WI38 (cell line): ENCODE results near the gene FAM241A.
"Not testable (repeated sequence)": the region's sequence is repeated elsewhere in the genome, so short reads cannot be mapped to it uniquely, and the experiment has no call there.

ENCODE experiments used
- H3K4me3 ChIP-seq: 2 replicates; pipeline ENCODE4 v1.5.1; 2011; ENCODE audit warnings: low read depth, mild to moderate bottlenecking, control low read depth, low read length
- TF ChIP-seq, protein P1 (sequence below): IDR thresholded peaks from 2 replicates; pipeline ENCODE4 v1.5.1; 2012; ENCODE audit warnings: low read depth, mild to moderate bottlenecking, control low read depth, low read length

FAM241A gene

DNA sequence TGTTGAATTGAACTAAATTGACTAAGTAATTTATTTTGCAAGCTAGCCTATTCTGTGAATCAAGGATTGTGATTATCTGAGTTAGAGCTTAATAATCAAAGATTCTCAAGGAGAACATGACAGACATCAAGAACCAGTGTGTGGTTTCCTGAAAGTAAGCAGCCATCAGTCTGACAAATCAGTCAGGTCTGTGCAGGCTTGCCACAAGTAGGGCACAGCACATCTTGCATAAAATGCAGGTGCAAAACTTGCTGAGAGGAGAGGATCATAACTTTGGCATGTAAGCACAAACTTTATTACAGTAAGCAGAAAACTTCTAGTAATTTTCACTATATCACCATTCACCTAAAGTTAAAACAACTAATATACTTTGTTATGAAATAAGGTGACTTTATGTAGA is 22.5 kb downstream of the FAM241A start:
- TF ChIP-seq, protein P1, sequence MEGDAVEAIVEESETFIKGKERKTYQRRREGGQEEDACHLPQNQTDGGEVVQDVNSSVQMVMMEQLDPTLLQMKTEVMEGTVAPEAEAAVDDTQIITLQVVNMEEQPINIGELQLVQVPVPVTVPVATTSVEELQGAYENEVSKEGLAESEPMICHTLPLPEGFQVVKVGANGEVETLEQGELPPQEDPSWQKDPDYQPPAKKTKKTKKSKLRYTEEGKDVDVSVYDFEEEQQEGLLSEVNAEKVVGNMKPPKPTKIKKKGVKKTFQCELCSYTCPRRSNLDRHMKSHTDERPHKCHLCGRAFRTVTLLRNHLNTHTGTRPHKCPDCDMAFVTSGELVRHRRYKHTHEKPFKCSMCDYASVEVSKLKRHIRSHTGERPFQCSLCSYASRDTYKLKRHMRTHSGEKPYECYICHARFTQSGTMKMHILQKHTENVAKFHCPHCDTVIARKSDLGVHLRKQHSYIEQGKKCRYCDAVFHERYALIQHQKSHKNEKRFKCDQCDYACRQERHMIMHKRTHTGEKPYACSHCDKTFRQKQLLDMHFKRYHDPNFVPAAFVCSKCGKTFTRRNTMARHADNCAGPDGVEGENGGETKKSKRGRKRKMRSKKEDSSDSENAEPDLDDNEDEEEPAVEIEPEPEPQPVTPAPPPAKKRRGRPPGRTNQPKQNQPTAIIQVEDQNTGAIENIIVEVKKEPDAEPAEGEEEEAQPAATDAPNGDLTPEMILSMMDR: no peak
- H3K4me3 ChIP-seq: no peak overlapping the region

- H3K4me3 ChIP-seq: no peak overlapping the region
- TF ChIP-seq, protein P1: no peak
Measured at GRCh38 chr4:112168719-112169500, 23.7 kb downstream of the FAM241A start.

- TF ChIP-seq, protein P1: no peak
- H3K4me3 ChIP-seq: no peak overlapping the region
Measured at GRCh38 chr4:112170451-112170993, 25.3 kb downstream of the FAM241A start.

DNA sequence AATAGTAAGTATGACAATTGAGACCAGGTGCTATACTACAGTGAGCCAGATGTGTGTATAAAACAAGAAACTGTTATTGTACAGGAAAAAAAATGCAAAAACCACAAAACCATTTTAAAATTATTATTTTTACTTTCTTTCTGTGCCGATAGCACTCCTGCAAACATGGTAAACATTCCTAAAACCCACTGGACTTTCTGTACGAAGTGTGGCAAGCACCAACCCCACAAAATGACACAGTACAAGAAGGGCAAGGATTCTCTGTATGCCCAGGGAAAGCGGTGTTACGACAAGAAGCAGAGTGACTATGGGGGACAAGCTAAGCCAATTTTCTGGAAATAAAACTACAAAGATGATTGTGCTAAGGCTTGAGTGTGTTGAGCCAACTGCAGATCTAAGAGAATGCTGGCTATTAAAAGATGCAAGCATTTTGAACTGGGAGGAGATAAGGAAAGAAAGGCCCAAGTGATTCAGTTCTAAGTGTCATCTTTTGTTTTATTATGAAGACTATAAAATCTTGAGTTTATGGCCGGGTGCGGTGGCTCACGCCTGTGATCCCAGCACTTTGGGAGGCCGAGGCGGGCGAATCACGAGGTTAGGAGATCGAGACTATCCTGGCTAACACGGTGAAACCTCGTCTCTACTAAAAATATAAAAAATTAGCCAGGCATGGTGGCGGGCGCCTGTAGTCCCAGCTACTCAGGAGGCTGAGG is 26.0 kb downstream of the FAM241A start:
- H3K4me3 ChIP-seq: not testable (repeated sequence)

GRCh38 chr4:112172180-112172579 is 26.9 kb downstream of the FAM241A start:
- H3K4me3 ChIP-seq: no peak overlapping the region
- TF ChIP-seq, protein P1: no peak

GRCh38 chr4:112173593-112174558 is 28.6 kb downstream of the FAM241A start:
- TF ChIP-seq, protein P1: no peak
- H3K4me3 ChIP-seq: no peak overlapping the region

- TF ChIP-seq, protein P1: no peak
- no peak overlapping the region for H3K4me3 ChIP-seq
Measured at GRCh38 chr4:112175840-112176239, 30.6 kb downstream of the FAM241A start.
